Osteoblast (primary cell): Measurements from ENCODE around the gene MRC2. TPM values are rescaled to one million over a fixed set of nuclear protein-coding genes. Genes with fewer than 3 reads are reported as not detected.
A peak's percentile ranks its signal among the peaks of the same experiment; 100 is the strongest.
"Not testable (repeated sequence)": the region's sequence is repeated elsewhere in the genome, so short reads cannot be mapped to it uniquely, and the experiment has no call there.

ENCODE experiments used
- DNase-seq: peaks from one replicate; pipeline ENCODE4 v3.0.0; 2011; ENCODE audit warnings: low spot score, mixed read lengths; ENCODE audit not compliant: insufficient read length; ENCODE audit errors: missing footprints
- H2AFZ ChIP-seq: 2 replicates; pipeline ENCODE4 v1.6.0; 2011; ENCODE audit warnings: mild to moderate bottlenecking, low read length
- H3K27ac ChIP-seq: 2 replicates; pipeline ENCODE4 v1.5.1; 2011; ENCODE audit warnings: mild to moderate bottlenecking, low read depth, low read length, moderate library complexity
- H3K27me3 ChIP-seq: 2 replicates; pipeline ENCODE4 v1.6.0; 2012; ENCODE audit warnings: mild to moderate bottlenecking, control low read depth, inconsistent platforms, low read length, moderate library complexity; ENCODE audit not compliant: insufficient read depth
- H3K36me3 ChIP-seq: 2 replicates; pipeline ENCODE4 v1.5.1; 2011; ENCODE audit warnings: mild to moderate bottlenecking, low read length, control low read depth, moderate library complexity; ENCODE audit not compliant: insufficient read depth
- H3K4me1 ChIP-seq: 2 replicates; pipeline ENCODE4 v1.5.1; 2011; ENCODE audit warnings: mild to moderate bottlenecking, low read length, control low read depth, moderate library complexity; ENCODE audit not compliant: insufficient read depth
- H3K4me2 ChIP-seq: 2 replicates; pipeline ENCODE4 v1.6.0; 2011; ENCODE audit warnings: mild to moderate bottlenecking, low read length; ENCODE audit not compliant: insufficient read depth
- H3K4me3 ChIP-seq: fragments of 200-600 bp; sonication (generic); 3 replicates; pipeline ENCODE4 v1.5.1; 2012; ENCODE audit warnings: mild to moderate bottlenecking, low read length, inconsistent platforms; ENCODE audit not compliant: insufficient read depth
- H3K79me2 ChIP-seq: 2 replicates; pipeline ENCODE4 v1.6.0; 2012; ENCODE audit warnings: mild to moderate bottlenecking, low read length, control low read depth, inconsistent platforms; ENCODE audit not compliant: insufficient read depth
- H3K9me3 ChIP-seq: 2 replicates; pipeline ENCODE4 v1.5.1; 2011; ENCODE audit warnings: low read depth, low read length, control low read depth
- H4K20me1 ChIP-seq: 2 replicates; pipeline ENCODE4 v1.6.0; 2012; ENCODE audit warnings: mild to moderate bottlenecking, low read length, control low read depth; ENCODE audit not compliant: insufficient read depth
- CTCF ChIP-seq: IDR thresholded peaks from 2 replicates; pipeline ENCODE4 v1.5.1; 2011; ENCODE audit warnings: mild to moderate bottlenecking, low read depth, low read length, moderate library complexity; ENCODE audit errors: extremely low read depth
- total RNA-seq: library from RNA; depleted of rRNA; stranded (reverse); fragments of >200 nt; gene quantifications from 2 replicates; pipeline ENCODE4 v1.2.3, GENCODE V29; 2012

Gene MRC2
- total RNA-seq, 1 donor: 552 TPM

- Histone ChIP-seq H3K9me3 (no peaks in the 10 kb centered on the region), H3K36me3 (peaks cover 70% of the 10 kb centered on the region)
Observed at GRCh38 chr17:62605588-62605987, 21.9 kb upstream of the MRC2 start.

GRCh38 chr17:62611292-62611691, 16.2 kb upstream of the MRC2 start:
- Histone ChIP-seq H3K4me1 (peaks cover 15% of the 10 kb centered on the region), H3K79me2 (peaks cover 7% of the 10 kb centered on the region), H3K36me3 (peaks cover 63% of the 10 kb centered on the region), H3K9me3 (no peaks in the 10 kb centered on the region), H3K27me3 (no peaks in the 10 kb centered on the region), H3K27ac (no peak overlapping the region), H4K20me1 (no peaks in the 10 kb centered on the region), H3K4me2 (no peak overlapping the region), H3K4me3 (no peak overlapping the region), H2AFZ (no peak overlapping the region)
- no peak for TF ChIP-seq CTCF
- DNase-seq: no peak

More at GRCh38 chr17:62605588-62605987, 21.9 kb upstream of the MRC2 start:
- no peak for DNase-seq
- Histone ChIP-seq H3K79me2 (peaks cover 12% of the 10 kb centered on the region), H4K20me1 (no peaks in the 10 kb centered on the region), H3K4me3 (no peak overlapping the region), H3K4me1 (peaks cover 7% of the 10 kb centered on the region), H2AFZ (no peak overlapping the region), H3K27ac (no peak overlapping the region), H3K27me3 (no peaks in the 10 kb centered on the region), H3K4me2 (no peak overlapping the region)
- no peak for TF ChIP-seq CTCF

GRCh38 chr17:62611728-62612127, 15.7 kb upstream of the MRC2 start:
- Histone ChIP-seq H3K27ac (no peak overlapping the region), H3K4me1 (peaks cover 15% of the 10 kb centered on the region), H4K20me1 (no peaks in the 10 kb centered on the region), H3K9me3 (no peaks in the 10 kb centered on the region), H3K79me2 (peaks cover 7% of the 10 kb centered on the region), H3K27me3 (no peaks in the 10 kb centered on the region), H3K4me3 (no peak overlapping the region), H3K36me3 (peaks cover 59% of the 10 kb centered on the region), H3K4me2 (no peak overlapping the region), H2AFZ (no peak overlapping the region)
- no peak for TF ChIP-seq CTCF
- DNase-seq: no peak

GRCh38 chr17:62612289-62612688, 15.2 kb upstream of the MRC2 start:
- not testable (repeated sequence) for H3K9me3 ChIP-seq, H3K79me2 ChIP-seq, H3K4me2 ChIP-seq, H2AFZ ChIP-seq, H4K20me1 ChIP-seq, DNase-seq, H3K4me3 ChIP-seq, H3K27me3 ChIP-seq
- Histone ChIP-seq H3K4me1 (peaks cover 15% of the 10 kb centered on the region), H3K36me3 (peaks cover 57% of the 10 kb centered on the region), H3K27ac (peak overlapping the region; percentile 48)

GRCh38 chr17:62613095-62613494, 14.4 kb upstream of the MRC2 start:
- Histone ChIP-seq H3K4me1 (peaks cover 15% of the 10 kb centered on the region), H3K36me3 (peaks cover 50% of the 10 kb centered on the region), H3K27ac (peak overlapping the region; percentile 48)
- not testable (repeated sequence) for H3K79me2 ChIP-seq, H4K20me1 ChIP-seq, H3K4me3 ChIP-seq, H3K9me3 ChIP-seq, H3K27me3 ChIP-seq, H3K4me2 ChIP-seq, DNase-seq, H2AFZ ChIP-seq
